HepG2 (cell line): ENCODE results near the gene VIT. TPM values are rescaled to one million over a fixed set of nuclear protein-coding genes. Genes with fewer than 3 reads are reported as not detected.

ENCODE experiments used
- ATAC-seq: fragments of 200-7000 bp; cut with Tn5 transposase; 3 replicates; pipeline ENCODE4 v1.9.1; 2020; ENCODE audit warnings: mild to moderate bottlenecking, moderate library complexity
- BruUV-seq: library from RNA; stranded (reverse); fragments of 400-500 nt; replicated peaks from 2 replicates; lab custom pipeline; 2021; lab: Mats Ljungman, UMichigan
- CTCF ChIA-PET: fragments of 300-600 bp; formaldehyde crosslinking; extraction: SDS; loops from one replicate; lab custom pipeline; 2021; ENCODE audit warnings: low total read pairs, inconsistent platforms, low intra/inter-chr PET ratio; lab: Yijun Ruan, JAX
- POLR2A ChIA-PET: fragments of 350-600 bp; sonication (Branson Sonifier 250); formaldehyde crosslinking; loops from one replicate; lab custom pipeline; 2020; ENCODE audit warnings: antibody characterized with exemption, inconsistent platforms; lab: Yijun Ruan, JAX
- DNase-seq: peaks from one replicate; pipeline ENCODE4 v3.0.0-alpha.2; 2015; ENCODE audit warnings: low spot score
- FAIRE-seq: peaks from 3 replicates; lab custom pipeline; 2011; peaks lifted over from hg19 to GRCh38; lab: Jason Lieb, UNC
- H2AFZ ChIP-seq: one replicate; pipeline ENCODE4 v1.6.1; 2011; ENCODE audit warnings: low read length, inconsistent platforms
- H3K27ac ChIP-seq: fragments of 300-600 bp; 3 replicates; pipeline ENCODE4 v1.8.0; 2011; ENCODE audit warnings: mixed run types, mild to moderate bottlenecking, mixed read lengths, low read length, inconsistent platforms; ENCODE audit not compliant: insufficient read depth; ENCODE audit errors: extremely low read length
- H3K27me3 ChIP-seq, 2 experiments: fragments of 200-600 bp in 1 of 2; 2 replicates in 1 of 2; 3 replicates in 1 of 2; pipeline versions ENCODE4 v1.6.0 to v1.8.0; 2011; ENCODE audit warnings: low read length in 2 of 2, mild to moderate bottlenecking in 2 of 2, moderate library complexity in 2 of 2, inconsistent platforms in 1 of 2; ENCODE audit not compliant: insufficient read depth in 2 of 2, control insufficient read depth in 1 of 2
- H3K36me3 ChIP-seq, 2 experiments: fragments of 200-600 bp in 1 of 2; replicated peaks in 1 of 2; 2 replicates in 1 of 2; 3 replicates in 1 of 2; pipeline versions ENCODE4 v1.5.1 to v1.8.0; 2011; ENCODE audit warnings: low read length in 2 of 2, inconsistent platforms in 1 of 2; ENCODE audit not compliant: insufficient read depth in 2 of 2, control insufficient read depth in 1 of 2
- H3K4me1 ChIP-seq: 2 replicates; pipeline ENCODE4 v1.5.1; 2012; ENCODE audit warnings: low read length, inconsistent platforms; ENCODE audit not compliant: insufficient read depth
- H3K4me2 ChIP-seq: 2 replicates; pipeline ENCODE4 v1.6.0; 2011; ENCODE audit warnings: low read depth, low read length, inconsistent platforms
- H3K4me3 ChIP-seq, 3 experiments: fragments of 200-600 bp in 1 of 3; sonication (generic), shearing (Covaris generic) in 1 of 3; replicated peaks in 1 of 3; 2 replicates each; pipeline ENCODE4 v1.5.1; 2011 to 2016; ENCODE audit warnings: low read length in 3 of 3, inconsistent platforms in 2 of 3, low read depth in 2 of 3, mild to moderate bottlenecking in 2 of 3, control low read depth in 1 of 3, mixed read lengths in 1 of 3; ENCODE audit not compliant: insufficient read depth in 1 of 3
- H3K79me2 ChIP-seq: one replicate; pipeline ENCODE4 v1.6.1; 2011; ENCODE audit warnings: low read length, inconsistent platforms; ENCODE audit not compliant: insufficient read depth
- H3K9ac ChIP-seq: 2 replicates; pipeline ENCODE4 v1.6.0; 2011; ENCODE audit warnings: mild to moderate bottlenecking, low read depth, low read length, inconsistent platforms; ENCODE audit not compliant: insufficient read depth
- H3K9me3 ChIP-seq: 2 replicates; pipeline ENCODE4 v1.5.1; 2012; ENCODE audit warnings: mild to moderate bottlenecking, low read length
- H4K20me1 ChIP-seq: 2 replicates; pipeline ENCODE4 v1.6.0; 2011; ENCODE audit warnings: inconsistent platforms, mild to moderate bottlenecking, low read length, moderate library complexity; ENCODE audit not compliant: insufficient read depth
- TRIM22 ChIP-seq: fragments of 450-650 bp; IDR thresholded peaks from 2 replicates; pipeline ENCODE4 v1.6.1; 2017
- ZNF333 ChIP-seq: sonication (generic); formaldehyde crosslinking; IDR thresholded peaks from 2 replicates; pipeline ENCODE4 v1.4.0; 2020; ENCODE audit warnings: mild to moderate bottlenecking, missing genetic modification reagents, borderline replicate concordance
- WGBS: methylation state at CpG from one replicate; pipeline ENCODE4 v1.1.6; 2017; ENCODE audit warnings: low lambda C conversion rate; 5-methylcytosine and 5-hydroxymethylcytosine counted together
- in situ Hi-C: cut with HindIII; loops from 2 replicates; pipeline ENCODE4 v1.10.0; 2017; ENCODE audit warnings: low pct_unique_long_range_greater_than_20kb; ENCODE audit not compliant: extremely low pct_ligation_motif_present
- intact Hi-C: fragments of 100-400 bp; cut with micrococcal nuclease; formaldehyde crosslinking; loops from one replicate; pipeline ENCODE4 v1.10.0; 2022; ENCODE audit not compliant: unreplicated experiment
- polyA plus RNA-seq, 8 experiments: library from polyadenylated mRNA; depleted of rRNA in 3 of 8; stranded (reverse) in 7 of 8; unstranded in 1 of 8; fragments of >200 nt; fragmentation: Illumina TruSeq in 4 of 8; extraction: Trizol in 4 of 8; gene quantifications; 2 replicates each; pipeline versions ENCODE4 v1.2.1 to v1.2.3, GENCODE V29; 2011 to 2016; ENCODE audit warnings: low read depth in 4 of 8, missing spikeins in 1 of 8, mixed read lengths in 1 of 8; ENCODE audit not compliant: insufficient read depth in 1 of 8
- total RNA-seq, 5 experiments: library from RNA; depleted of rRNA; stranded (reverse); fragments of >200 nt; fragmentation: Illumina TruSeq; extraction: Trizol; gene quantifications; 2 replicates each; pipeline ENCODE4 v1.2.3, GENCODE V29; 2016; ENCODE audit warnings: low read depth in 1 of 5
- TF ChIP-seq, protein P1 (sequence below): sonication (generic); formaldehyde crosslinking; conservative IDR thresholded peaks from 2 replicates; pipeline ENCODE4 v1.8.1; 2023; ENCODE audit warnings: missing genetic modification reagents
- TF ChIP-seq, protein P2 (sequence below): sonication (generic); formaldehyde crosslinking; IDR thresholded peaks from 2 replicates; pipeline ENCODE4 v1.5.0; 2020; ENCODE audit warnings: missing genetic modification reagents

VIT gene
- total and polyA plus RNA-seq, 2 of the 13 experiments (the other 11 are each of a cell fraction or from before 2014, with no cell fraction given): not detected

- Histone ChIP-seq H3K36me3 (peaks cover 0 to 12% of the 10 kb centered on the region in 2 experiments; a peak in 1 of 5 replicates), H3K4me3 (no peak overlapping the region), H3K9me3 (no peaks in the 10 kb centered on the region), H3K9ac (no peak overlapping the region), H4K20me1 (no peaks in the 10 kb centered on the region), H2AFZ (no peak overlapping the region), H3K27ac (no peak overlapping the region), H3K27me3 (no peaks in the 10 kb centered on the region), H3K4me1 (peaks cover 24% of the 10 kb centered on the region), H3K79me2 (no peaks in the 10 kb centered on the region), H3K4me2 (no peak overlapping the region)
- DNase-seq (no peak), FAIRE-seq (no peak), ATAC-seq (no peak)
- POLR2A ChIA-PET: no interaction called here
- CTCF ChIA-PET: no interaction called here
- intact Hi-C loops (no loop called here), in situ Hi-C loops (no loop called here)
- no TSS peak for BruUV-seq
- 98% methylated on average over 2 of the region's 2 CpGs for WGBS
- TF ChIP-seq, protein P1, sequence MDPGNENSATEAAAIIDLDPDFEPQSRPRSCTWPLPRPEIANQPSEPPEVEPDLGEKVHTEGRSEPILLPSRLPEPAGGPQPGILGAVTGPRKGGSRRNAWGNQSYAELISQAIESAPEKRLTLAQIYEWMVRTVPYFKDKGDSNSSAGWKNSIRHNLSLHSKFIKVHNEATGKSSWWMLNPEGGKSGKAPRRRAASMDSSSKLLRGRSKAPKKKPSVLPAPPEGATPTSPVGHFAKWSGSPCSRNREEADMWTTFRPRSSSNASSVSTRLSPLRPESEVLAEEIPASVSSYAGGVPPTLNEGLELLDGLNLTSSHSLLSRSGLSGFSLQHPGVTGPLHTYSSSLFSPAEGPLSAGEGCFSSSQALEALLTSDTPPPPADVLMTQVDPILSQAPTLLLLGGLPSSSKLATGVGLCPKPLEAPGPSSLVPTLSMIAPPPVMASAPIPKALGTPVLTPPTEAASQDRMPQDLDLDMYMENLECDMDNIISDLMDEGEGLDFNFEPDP (CRISPR knock-in tag): no peak
- no peak for TF ChIP-seq ZNF333 (CRISPR knock-in tag)
- no peak for TF ChIP-seq TRIM22
- TF ChIP-seq, protein P2, sequence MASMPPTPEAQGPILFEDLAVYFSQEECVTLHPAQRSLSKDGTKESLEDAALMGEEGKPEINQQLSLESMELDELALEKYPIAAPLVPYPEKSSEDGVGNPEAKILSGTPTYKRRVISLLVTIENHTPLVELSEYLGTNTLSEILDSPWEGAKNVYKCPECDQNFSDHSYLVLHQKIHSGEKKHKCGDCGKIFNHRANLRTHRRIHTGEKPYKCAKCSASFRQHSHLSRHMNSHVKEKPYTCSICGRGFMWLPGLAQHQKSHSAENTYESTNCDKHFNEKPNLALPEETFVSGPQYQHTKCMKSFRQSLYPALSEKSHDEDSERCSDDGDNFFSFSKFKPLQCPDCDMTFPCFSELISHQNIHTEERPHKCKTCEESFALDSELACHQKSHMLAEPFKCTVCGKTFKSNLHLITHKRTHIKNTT (CRISPR knock-in tag): no peak
- TF ChIP-seq, all 625 proteins: peak for 0
Measured at GRCh38 chr2:36855429-36855828, 158.9 kb downstream of the VIT start.
